Tibial nerve (tissue), 4 donors: ENCODE measurements around the gene TOP1. TPM values are rescaled to one million over a fixed set of nuclear protein-coding genes. Genes with fewer than 3 reads are reported as not detected.

Experiments used
- DNase-seq, 2 donors: peaks; one replicate each; pipeline ENCODE4 v3.0.0-alpha.2; 2019; ENCODE audit warnings: low spot score in 2 of 2
- H3K27ac ChIP-seq, 4 donors: fragments of 200-600 bp; sonication (generic) in 3 of 4; one replicate each; pipeline ENCODE4 v1.5.1; 2017 to 2019; ENCODE audit warnings: mild to moderate bottlenecking in 1 of 4
- H3K27me3 ChIP-seq, 2 donors: fragments of 200-600 bp; sonication (generic) in 1 of 2; one replicate each; pipeline versions ENCODE4 v1.5.1 to v1.6.0; 2017 to 2019
- H3K36me3 ChIP-seq, 3 donors: fragments of 200-600 bp; sonication (generic); one replicate each; pipeline ENCODE4 v1.5.1; 2018 to 2019
- H3K4me1 ChIP-seq, 4 donors: fragments of 200-600 bp; sonication (generic) in 3 of 4; one replicate each; pipeline ENCODE4 v1.5.1; 2017 to 2019
- H3K4me3 ChIP-seq, 4 donors: fragments of 200-600 bp; sonication (generic) in 3 of 4; one replicate each; pipeline ENCODE4 v1.5.1; 2017 to 2019; ENCODE audit warnings: mild to moderate bottlenecking in 1 of 4, moderate library complexity in 1 of 4
- H3K9me3 ChIP-seq, 4 donors: fragments of 200-600 bp; sonication (generic) in 3 of 4; one replicate each; pipeline ENCODE4 v1.5.1; 2017 to 2019
- CTCF ChIP-seq, 5 experiments: fragments of 200-600 bp in 3 of 5; fragments of 450-650 bp in 2 of 5; sonication (generic) in 3 of 5; IDR thresholded peaks; one replicate each; pipeline ENCODE4 v1.5.1; 2016 to 2019; ENCODE audit warnings: antibody characterized with exemption in 5 of 5, mild to moderate bottlenecking in 3 of 5, moderate library complexity in 2 of 5
- EP300 ChIP-seq, 2 donors: sonication (generic); formaldehyde crosslinking; IDR thresholded peaks; one replicate each; pipeline ENCODE4 v1.6.1; 2017; ENCODE audit warnings: antibody characterized with exemption in 2 of 2, mild to moderate bottlenecking in 1 of 2
- POLR2A ChIP-seq, 2 donors: fragments of 450-650 bp; IDR thresholded peaks; one replicate each; pipeline ENCODE4 v1.6.1; 2017; ENCODE audit warnings: antibody characterized with exemption in 2 of 2, mild to moderate bottlenecking in 2 of 2, moderate library complexity in 2 of 2
- WGBS, 2 donors: methylation state at CpG; one replicate each; pipeline ENCODE4 v1.1.5; 2018; 5-methylcytosine and 5-hydroxymethylcytosine counted together
- total RNA-seq, 4 donors: library from RNA; depleted of rRNA; stranded (reverse); fragments of >200 nt; gene quantifications; one replicate each; pipeline ENCODE4 v1.1.0, GENCODE V29; 2016

The TOP1 gene
- total RNA-seq, 4 donors from 2014 or later = 17.9 to 29.1 (median 23.1) TPM

- Histone ChIP-seq H3K27me3 (no peaks in the 10 kb centered on the region), H3K4me3 (no peak overlapping the region), H3K9me3 (no peaks in the 10 kb centered on the region), H3K36me3 (peaks cover 8 to 81% (median 21%) of the 10 kb centered on the region in 3 donors), H3K4me1 (peaks cover 0 to 5% (median 0%) of the 10 kb centered on the region in 4 donors), H3K27ac (no peak overlapping the region)
- DNase-seq = no peak
- 89 to 90% methylated on average over 4 of the region's 4 CpGs for WGBS, 2 donors
- TF ChIP-seq POLR2A (IDR thresholded peaks at IDR 0.05) (no peak), EP300 (IDR thresholded peaks at IDR 0.05) (no peak), CTCF (IDR thresholded peaks at IDR 0.05) (no peak)
Measured at GRCh38 chr20:41098703-41099250, 70.2 kb downstream of the TOP1 start.

- Histone ChIP-seq H3K27ac (no peak overlapping the region), H3K4me3 (no peak overlapping the region), H3K27me3 (no peaks in the 10 kb centered on the region), H3K4me1 (peaks cover 0 to 5% (median 0%) of the 10 kb centered on the region in 4 donors), H3K36me3 (peaks cover 8 to 91% (median 21%) of the 10 kb centered on the region in 3 donors), H3K9me3 (no peaks in the 10 kb centered on the region)
- 84 to 89% methylated on average over 9 of the region's 9 CpGs for WGBS, 2 donors
- no peak for DNase-seq
- TF ChIP-seq POLR2A (IDR thresholded peaks at IDR 0.05) (no peak), CTCF (IDR thresholded peaks at IDR 0.05) (no peak), EP300 (IDR thresholded peaks at IDR 0.05) (no peak)
Measured at GRCh38 chr20:41100001-41100480, 71.4 kb downstream of the TOP1 start.

DNA sequence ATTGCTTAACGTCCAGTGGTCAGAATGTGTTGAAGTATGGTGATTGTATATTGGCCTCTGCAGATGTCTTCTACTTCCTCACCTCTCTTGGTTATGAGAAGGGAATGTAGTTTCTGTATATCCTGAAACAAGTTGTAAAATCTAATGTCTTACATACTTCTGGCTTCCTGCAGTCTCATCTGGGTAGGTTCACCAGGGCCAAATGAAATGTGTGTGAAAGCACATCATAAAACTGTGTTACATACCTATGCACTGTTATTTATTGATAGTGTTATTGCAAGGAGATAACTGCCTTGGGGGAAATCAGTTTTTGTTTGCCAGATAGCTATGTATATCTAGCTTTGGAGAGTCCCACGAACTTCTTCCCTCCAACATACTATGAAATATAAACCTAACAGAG, 73.0 kb downstream of the TOP1 start:
- no peak overlapping the region for H3K27ac ChIP-seq
- H3K36me3 ChIP-seq = peaks cover 8 to 95% (median 21%) of the 10 kb centered on the region in 3 donors
- no peaks in the 10 kb centered on the region for H3K27me3 ChIP-seq
- no peaks in the 10 kb centered on the region for H3K4me1 ChIP-seq
- 79 to 80% methylated on average over 2 of the region's 2 CpGs for whole genome bisulfite sequencing, 2 donors
- TF ChIP-seq CTCF (IDR thresholded peaks at IDR 0.05) = no peak
- TF ChIP-seq POLR2A (IDR thresholded peaks at IDR 0.05) = no peak
- TF ChIP-seq EP300 (IDR thresholded peaks at IDR 0.05) = no peak
- DNase-seq = no peak
- H3K4me3 ChIP-seq = no peak overlapping the region
- no peaks in the 10 kb centered on the region for H3K9me3 ChIP-seq

GRCh38 chr20:41108531-41108930, 79.9 kb downstream of the TOP1 start:
- 72 to 84% methylated on average over 1 of the region's 1 CpG for WGBS, 2 donors
- Histone ChIP-seq H3K9me3 (no peaks in the 10 kb centered on the region), H3K27me3 (no peaks in the 10 kb centered on the region), H3K4me3 (no peak overlapping the region), H3K27ac (no peak overlapping the region), H3K4me1 (no peaks in the 10 kb centered on the region), H3K36me3 (peaks cover 0 to 84% (median 0%) of the 10 kb centered on the region in 3 donors)
- TF ChIP-seq POLR2A (IDR thresholded peaks at IDR 0.05) = no peak
- TF ChIP-seq EP300 (IDR thresholded peaks at IDR 0.05) = no peak
- no peak for TF ChIP-seq CTCF (IDR thresholded peaks at IDR 0.05)
- DNase-seq = no peak

GRCh38 chr20:41110012-41110411, 81.4 kb downstream of the TOP1 start:
- no peak for DNase-seq
- TF ChIP-seq POLR2A (IDR thresholded peaks at IDR 0.05) (no peak), EP300 (IDR thresholded peaks at IDR 0.05) (no peak), CTCF (IDR thresholded peaks at IDR 0.05) (no peak)
- no peaks in the 10 kb centered on the region for H3K9me3 ChIP-seq
- H3K4me1 ChIP-seq = no peaks in the 10 kb centered on the region
- H3K4me3 ChIP-seq = no peak overlapping the region
- H3K36me3 ChIP-seq = peaks cover 5 to 85% (median 11%) of the 10 kb centered on the region in 3 donors
- 94 to 95% methylated on average over 11 of the region's 11 CpGs for WGBS, 2 donors
- no peaks in the 10 kb centered on the region for H3K27me3 ChIP-seq
- H3K27ac ChIP-seq = no peak overlapping the region
